GM21423 (cell line): ENCODE data around the gene HES1.
A peak's percentile ranks its signal among the peaks of the same experiment; 100 is the strongest.
"Not testable (repeated sequence)": the region's sequence is repeated elsewhere in the genome, so short reads cannot be mapped to it uniquely, and the experiment has no call there.

Source experiments
- ATAC-seq: cut with Tn5 transposase; IDR thresholded peaks from one replicate; pipeline ENCODE4 v1.9.1; 2021; ENCODE audit warnings: mild to moderate bottlenecking, moderate library complexity; ENCODE audit not compliant: unreplicated experiment

The HES1 gene

DNA sequence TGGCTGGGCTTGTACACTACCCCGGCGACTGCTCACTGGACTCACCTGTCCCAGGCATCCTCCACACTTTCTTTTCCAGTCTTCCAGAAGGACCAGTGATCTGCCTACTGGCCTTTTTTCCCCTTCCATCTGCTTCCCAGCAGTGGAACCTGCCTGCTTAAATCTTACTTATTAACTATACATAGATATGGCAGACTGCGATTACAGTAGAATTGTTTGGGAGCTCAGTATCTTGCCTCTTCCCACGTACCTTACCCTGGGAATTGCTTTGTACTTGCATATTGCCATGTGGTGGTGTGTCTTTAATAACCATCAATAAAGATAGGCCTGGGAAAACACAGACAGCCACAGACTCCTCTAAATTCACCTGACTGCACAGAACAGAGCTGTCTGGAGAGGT is 11.8 kb upstream of the HES1 start:
- ATAC-seq: no peak

DNA sequence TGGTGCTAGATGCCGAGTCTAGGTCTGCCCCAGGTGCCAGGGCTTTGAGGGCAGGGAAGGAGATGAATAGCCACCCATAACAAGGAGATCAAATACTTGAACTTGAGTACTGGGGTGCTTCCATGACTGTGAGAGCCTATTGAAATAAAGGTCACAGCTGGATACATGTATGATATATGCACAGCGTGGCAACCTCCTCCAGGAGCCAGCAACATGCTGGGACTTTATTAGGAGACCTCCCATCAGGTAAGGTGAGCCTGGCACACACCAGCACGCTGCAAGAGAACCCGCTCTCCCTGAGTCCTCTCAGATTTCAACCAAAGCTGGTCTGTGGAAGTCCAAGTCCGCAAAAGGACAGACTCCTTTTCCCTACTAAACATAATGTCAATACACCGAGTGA is 10.5 kb upstream of the HES1 start:
- ATAC-seq: no peak

DNA sequence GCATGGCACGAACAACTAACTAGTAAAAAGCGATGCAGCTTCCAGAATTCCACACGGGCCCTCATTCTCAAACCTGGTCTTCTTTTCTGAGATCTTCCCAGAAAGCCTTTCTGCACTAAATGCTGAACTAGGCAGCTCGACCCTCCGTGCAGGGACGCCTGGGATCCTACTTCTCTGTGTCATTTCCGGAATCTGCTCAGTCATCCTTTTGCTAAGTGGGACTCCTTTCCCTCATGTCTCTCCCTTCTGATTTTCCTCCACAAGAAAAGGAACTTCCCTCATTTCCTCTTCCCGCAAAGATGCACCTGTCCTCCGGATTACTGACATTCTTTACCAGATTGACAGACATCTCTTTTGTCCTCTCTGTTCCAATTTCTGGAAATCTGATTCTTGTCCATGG is 9.2 kb upstream of the HES1 start:
- ATAC-seq: no peak

DNA sequence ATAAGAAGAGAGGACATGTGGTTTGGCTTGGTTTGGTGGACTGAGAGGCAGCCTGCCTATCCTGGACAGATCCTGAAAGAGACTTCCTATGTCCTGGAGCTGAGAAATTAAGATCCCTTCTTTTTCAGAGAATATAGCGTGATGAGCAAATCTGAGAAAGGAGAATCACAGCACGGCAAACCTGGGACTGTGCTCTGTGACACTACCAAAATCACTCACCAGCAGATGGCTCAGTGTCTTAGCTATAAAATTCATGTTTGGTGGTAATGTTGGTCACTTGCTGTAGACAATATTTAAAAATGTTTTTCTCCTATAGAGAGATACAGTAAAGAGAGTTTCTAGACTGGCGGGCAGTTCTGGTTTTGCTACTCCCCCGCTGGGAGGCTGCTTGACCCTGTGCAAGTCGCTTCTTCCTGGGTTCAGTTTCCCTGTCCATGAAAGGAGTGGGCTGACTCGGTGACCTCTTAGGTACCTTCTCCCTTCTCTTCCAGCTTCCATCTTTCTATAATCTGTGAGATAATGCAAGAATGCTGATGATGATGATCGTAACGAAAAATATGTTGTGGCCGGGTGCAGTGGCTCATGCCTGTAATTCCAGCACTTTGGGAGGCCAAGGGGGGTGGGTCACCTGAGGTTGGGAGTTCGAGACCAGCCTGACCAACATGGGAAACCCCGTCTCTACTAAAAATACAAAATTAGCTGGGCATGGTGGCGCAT is 7.6 kb upstream of the HES1 start:
- ATAC-seq: no peak

DNA sequence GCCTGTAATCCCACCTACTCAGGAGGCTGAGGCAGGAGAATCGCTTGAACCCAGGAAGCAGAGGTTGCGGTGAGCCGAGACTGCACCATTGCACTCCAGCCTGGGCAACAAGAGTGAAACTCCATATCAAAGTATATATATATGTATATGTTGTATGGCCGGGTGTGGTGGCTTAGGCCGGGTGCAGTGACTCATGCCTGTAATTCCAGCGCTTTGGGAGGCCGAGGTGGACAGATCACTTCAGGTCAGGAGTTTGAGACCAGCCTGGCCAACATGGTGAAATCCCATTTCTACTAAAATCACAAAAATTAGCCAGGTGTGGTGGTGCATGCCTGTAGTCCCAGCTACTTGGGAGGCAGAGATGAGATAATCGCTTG is 7.0 kb upstream of the HES1 start:
- ATAC-seq: not testable (repeated sequence)

DNA sequence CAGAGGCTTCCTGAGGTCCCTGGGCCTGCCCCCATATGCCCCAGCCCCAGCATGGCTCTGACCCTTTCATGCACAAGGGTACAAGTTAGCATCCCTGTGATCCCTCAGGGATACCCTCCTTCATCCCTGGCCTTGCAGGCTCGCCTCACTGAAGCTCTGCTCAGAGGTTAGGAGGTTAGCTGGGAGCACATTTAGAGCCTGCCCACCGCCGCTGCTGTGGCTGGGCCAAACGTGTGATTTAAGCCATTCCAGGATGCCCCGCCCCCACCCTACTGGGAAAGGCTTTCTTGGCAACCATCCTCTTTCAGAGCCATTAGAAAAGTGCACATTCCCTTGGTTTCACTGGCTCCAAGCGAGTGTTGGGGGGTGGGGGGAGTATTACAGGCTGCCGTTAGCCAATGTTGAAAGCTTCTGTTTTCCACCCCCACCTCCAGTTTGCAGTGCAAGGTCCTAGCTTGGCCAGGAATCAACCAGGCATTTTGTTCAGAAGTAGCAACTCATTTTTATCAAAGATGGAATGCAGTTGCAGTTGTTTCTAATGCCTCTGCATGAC is 6.3 kb upstream of the HES1 start:
- ATAC-seq: no peak

DNA sequence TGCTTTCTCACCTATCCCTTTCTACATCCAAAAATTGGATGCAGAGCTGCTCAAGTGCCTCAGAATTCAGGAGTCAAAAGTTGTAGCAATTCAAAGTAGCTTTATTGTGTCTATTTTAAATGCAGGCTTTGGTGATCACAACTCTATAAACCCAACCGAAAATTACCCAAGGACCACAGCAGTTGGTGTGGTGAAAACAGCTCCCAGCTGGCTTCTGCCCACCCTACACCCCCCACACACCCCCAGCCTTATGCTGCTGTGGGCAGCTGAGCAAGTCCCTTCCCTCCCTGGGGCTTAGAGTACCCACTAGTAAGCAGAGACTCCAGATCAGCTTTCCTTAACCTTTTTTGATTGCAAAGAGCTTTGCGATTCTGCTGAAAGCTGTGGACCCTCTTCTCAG is 5.8 kb upstream of the HES1 start:
- no peak for ATAC-seq

DNA sequence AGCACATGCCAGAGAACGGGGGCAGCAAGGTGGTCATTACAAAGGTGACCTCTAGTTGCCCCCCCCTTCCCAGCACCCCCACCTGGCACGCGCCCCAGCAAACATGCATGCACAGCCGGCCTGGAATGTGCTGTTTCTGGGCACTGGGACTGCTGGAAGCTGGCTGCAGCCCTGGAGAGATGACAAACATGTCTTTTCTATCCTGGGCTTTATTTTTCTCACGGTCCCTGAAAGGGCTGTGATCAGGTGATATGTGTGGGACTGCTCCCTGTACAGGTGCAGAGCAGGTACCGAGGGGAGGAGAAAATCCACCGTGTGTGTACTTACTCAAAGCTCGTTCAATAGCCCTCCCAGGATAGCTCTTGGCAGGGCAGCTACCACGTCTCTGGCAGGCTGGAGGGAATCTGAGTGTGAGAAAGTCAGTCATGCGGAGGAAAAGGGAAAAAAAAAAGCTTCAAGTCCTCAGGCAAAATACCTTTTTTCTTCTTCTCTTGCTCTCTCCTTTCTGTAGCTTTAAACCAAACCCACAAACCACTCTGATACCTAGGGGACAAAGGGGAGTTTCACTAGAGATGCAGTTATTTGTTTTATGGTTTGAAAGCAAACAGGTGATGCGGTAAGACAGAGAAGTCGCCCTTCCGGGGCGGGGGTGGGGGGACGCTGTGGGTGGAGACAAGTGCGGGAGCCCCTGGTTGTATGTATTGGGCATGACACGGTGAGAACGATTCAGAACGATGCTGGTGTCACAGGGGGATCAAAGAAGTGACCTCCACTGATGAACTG is 5.0 kb upstream of the HES1 start:
- peak; percentile 45 for ATAC-seq

DNA sequence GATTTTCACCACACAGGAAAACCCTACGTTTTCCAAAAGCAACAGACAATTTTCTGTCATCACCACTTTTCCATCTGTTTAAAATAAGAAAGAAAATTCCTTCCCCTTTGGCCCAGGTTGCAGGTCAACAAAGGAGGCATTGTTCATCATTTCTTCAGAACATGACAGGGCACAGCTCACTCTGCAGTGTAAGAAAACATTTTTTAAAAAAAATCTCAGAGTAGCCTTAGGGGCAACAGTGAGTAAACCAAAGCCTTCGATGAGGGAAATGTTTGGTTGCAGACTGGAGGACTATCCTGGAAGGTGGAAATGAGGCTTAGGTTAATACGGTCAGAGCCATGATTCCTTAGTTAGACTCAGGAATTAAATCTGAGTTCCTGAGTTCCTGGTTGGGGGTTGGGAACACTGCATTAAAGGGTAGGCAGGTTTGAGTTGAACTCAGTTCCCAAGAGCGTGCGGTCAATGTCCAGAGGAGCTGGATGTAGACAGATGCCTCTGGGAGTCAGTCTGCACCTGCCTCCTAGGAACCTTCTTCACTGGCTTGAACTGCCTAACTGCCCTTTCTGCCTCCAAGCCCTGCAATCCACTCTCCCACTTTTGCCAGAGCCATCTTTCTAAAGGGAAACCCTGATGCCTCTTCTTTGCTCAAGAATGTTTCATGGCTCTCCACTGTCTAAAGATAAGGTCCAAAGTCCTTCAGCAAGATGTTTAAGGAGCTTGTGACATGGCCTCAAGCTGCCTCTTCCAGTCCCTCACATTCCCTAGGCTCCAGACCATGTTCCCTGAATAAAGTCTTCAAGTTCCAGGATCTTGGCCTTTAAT is 3.3 kb upstream of the HES1 start:
- no peak for ATAC-seq

DNA sequence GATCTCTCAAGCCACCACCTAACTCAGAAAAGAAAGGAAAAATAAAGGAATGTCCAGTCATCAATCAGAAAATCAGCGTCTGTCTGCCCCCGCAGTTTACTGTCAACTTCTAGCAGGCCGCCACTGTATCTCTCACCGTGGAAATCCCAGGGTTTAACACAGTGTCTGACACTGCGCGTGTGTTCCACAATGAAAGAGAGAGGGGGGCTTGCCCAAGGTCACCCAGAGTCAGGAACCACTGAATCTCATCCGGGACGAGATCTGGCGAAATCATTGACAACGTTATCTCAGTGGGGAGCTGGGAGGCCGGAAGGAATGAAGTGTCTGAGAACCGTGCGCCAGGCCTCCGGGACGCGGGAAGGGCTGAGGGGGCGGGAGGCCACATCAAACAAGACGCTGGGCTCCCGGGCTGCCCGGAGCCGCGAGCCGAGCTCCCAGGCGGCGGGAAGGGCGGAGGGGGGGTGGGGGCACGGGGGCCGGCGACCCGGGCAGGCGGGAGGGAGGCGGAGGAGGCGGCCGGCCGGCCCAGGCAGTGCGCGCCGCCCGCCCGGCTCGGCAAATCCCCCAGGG is 2.2 kb upstream of the HES1 start:
- ATAC-seq: no peak

DNA sequence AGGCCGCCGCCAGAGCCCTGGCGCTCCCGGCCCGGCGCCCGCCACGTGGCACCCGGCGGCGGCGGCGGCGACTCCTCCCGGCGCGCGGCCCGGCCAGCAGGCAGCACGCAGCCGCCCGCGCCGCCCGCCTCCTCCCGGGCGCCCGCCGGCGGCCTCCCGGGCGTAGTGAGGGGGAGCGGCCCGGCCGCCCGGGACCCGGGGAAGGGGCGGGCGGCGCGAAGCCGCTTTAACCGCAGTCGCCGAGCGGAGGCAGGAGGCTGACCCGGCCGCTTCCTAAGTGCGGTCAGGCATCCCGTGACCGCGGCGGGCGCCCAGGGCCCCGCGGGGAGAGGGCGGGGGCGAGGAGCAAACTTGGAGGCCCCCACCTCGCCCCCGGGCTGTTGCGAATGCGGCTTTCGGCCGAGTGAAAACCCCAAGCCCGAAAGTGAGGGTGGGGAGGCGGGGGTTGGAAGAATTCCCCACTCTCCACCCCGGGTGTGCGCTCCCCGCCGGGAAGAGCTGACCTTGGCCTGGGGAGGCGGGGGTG is 1.7 kb upstream of the HES1 start:
- peak; percentile 11 for ATAC-seq

DNA sequence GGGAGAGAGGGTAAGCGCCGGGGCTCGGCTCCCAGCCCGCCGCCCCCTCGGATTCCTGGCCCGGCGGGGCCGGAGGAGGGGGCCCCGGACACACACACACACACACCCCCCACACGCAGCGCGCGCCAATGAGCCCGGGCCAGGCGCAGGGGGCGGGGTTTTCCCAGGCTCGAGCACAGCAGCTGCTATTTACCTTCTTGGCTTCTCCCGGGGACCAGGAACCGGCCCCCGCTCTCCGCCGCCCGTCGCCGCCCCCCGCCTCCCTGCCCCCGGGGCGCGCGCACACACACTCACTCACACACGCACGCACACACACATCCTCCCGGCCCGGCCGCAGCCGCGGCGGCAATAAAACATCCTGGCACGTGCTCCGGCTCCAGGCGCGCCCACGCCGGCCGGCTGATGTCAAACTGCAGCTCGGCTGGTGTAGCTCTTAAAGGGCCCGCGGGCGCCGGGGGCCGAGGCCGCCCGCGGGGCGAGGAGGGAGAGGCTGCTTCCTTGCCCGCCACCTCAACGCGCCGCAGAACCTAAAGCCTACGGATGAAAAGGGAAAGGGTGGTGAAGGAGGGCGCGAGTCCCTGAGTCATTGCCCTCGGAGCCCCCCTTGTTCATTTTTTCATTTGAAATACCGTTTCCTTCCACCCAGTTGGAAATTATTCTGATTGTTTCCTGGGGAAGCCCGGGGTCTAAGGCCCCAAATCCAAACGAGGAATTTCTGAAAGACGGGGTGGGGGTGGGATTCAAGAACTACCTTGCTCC is 1.0 kb upstream of the HES1 start:
- ATAC-seq: peak; percentile 34

DNA sequence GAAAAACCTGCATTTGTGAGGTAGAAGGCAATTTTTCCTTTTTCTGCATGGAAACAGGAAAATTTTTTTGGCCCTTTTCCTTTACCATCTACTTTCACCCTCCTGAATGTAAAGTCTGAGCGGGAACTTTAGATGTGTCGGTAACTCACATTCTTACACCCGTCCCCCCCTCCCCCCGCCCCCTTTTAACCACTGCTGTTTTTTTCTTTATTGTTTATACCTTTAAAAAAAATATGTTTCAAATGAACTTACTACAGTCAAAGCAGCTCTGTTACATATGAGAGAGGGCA is 487 bp upstream of the HES1 start:
- ATAC-seq: no peak

DNA sequence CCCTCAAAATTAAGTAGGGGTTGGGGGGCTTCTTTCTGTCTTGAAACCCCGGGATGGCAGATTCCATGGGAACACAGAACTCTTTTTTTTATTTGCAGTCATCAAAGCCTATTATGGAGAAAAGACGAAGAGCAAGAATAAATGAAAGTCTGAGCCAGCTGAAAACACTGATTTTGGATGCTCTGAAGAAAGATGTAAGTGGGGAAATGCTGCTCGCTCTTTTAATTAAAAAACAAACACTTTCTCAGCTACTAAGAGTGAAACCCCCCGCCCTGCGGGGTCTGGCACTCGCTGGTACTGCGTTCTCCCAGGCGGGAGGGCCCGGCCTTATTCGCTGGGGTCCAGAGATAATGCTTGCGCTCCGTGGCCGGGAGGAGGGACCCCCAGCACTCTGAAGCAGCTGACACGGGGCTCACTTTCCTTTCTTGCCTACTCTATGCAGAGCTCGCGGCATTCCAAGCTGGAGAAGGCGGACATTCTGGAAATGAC is 615 bp downstream of the HES1 start:
- ATAC-seq: no peak

DNA sequence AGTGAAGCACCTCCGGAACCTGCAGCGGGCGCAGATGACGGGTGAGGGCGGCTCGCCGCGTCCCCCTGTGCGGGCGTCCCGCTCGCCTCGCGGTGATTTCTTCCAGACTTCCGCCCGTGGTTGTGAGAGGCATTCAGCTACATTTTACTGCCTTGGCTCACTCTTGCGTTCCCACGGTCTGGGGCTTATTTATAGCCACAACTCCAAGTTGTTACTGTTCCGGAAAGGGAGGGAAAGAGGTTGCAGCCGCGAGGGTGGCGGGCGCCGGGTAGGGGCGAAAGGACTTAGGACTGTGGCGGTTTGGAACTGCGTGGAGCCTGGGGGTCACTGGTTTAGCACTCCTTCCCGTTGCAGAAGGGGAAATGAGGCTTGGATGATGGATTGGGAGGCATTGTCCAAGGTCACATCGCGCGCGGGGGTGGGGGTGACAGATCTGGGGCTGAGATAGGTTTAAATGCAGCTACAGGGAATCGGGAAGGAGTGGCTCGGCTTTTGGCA is 1.1 kb downstream of the HES1 start:
- ATAC-seq: no peak

DNA sequence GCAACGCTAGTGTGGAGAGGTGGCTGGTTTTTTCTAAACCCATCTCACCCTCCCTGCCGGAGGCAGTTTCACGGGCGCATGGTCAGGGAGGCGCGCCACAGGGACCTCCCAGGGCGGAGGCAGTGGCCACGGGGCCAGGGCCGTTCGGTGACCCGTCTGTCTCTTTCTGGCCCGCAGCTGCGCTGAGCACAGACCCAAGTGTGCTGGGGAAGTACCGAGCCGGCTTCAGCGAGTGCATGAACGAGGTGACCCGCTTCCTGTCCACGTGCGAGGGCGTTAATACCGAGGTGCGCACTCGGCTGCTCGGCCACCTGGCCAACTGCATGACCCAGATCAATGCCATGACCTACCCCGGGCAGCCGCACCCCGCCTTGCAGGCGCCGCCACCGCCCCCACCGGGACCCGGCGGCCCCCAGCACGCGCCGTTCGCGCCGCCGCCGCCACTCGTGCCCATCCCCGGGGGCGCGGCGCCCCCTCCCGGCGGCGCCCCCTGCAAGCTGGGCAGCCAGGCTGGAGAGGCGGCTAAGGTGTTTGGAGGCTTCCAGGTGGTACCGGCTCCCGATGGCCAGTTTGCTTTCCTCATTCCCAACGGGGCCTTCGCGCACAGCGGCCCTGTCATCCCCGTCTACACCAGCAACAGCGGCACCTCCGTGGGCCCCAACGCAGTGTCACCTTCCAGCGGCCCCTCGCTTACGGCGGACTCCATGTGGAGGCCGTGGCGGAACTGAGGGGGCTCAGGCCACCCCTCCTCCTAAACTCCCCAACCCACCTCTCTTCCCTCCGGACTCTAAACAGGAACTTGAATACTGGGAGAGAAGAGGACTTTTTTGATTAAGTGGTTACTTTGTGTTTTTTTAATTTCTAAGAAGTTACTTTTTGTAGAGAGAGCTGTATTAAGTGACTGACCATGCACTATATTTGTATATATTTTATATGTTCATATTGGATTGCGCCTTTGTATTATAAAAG is 1.8 kb downstream of the HES1 start:
- ATAC-seq: peak; percentile 32

DNA sequence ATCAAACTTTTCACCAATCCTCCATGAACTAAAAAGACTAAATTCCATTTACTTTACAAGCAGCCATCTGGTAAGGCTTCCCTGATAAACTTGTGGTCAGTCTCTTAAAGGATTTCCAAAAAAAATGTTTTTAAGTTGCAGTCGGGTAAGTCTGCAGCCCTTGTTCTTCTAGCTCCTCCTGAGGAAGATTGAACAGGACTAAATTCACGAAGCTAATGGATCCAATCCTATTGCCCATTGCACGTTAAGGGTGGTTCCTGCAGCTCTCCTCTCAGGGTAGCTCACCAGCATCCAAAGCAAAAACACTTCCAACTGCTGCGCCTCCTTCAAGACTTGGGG is 2.8 kb downstream of the HES1 start:
- no peak for ATAC-seq

DNA sequence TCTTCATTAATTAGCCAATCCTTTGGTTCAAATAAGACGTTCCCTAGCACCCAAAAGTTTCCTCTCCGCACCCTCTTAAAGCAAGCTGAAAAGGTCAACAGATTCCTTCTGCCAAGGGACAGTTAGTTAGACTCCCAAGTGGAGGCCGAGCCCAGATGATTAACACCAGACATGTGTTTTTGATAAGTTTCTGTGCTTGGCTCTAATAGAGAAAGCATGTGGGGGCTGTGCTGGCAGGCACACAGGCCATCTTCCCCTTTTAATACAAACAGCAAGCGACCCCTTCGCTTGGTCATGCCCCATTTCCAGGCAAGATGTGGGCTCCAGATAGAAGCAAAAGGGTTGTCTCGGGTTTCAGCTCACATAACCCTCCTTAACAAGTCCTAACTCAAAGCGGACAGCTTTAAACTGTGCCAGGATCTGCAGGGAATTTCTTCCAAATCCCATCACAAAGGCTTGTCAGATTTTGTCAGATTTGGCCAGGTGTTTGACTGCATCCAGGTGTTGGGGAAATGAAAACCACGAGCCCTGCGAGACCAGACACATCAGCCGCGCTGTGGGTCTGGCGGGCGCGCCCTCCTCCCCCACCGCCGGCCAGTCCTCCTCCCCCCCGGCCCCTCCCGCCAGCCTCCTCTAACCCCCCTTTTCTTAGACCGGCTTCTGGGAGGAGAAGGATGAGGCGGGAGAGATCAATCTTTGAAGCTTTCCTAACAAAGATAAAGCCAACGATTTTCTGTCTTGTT is 3.3 kb downstream of the HES1 start:
- no peak for ATAC-seq
